ENCODE results near the gene COL8A1.

DNA sequence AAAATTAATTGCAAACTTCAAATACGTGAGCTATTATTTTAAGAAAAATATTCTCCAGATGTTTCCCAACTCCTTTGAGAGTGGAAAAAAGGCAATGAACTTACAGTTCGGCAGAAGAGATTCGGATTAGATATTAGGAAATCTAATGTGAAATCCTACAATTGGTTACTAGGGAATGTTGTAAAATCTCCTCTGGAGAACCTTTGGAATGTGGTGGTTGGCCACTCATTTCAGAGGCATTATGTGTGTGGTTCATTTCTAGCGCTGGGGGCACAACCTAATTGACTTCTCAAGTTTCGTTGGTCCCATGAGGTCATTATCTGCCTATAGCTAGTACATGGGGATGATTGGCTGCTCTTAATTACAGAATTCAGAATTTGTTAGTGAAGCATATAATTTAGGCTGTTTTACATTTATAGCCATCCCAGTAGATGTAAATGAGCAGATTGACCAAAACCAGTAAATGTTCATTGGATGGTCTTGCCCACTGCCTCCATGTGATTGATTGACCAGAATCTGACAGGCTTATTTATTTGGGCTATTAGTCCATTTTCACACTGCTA lies 144.7 kb downstream of the COL8A1 start:
- TF ChIP-seq, protein P1, sequence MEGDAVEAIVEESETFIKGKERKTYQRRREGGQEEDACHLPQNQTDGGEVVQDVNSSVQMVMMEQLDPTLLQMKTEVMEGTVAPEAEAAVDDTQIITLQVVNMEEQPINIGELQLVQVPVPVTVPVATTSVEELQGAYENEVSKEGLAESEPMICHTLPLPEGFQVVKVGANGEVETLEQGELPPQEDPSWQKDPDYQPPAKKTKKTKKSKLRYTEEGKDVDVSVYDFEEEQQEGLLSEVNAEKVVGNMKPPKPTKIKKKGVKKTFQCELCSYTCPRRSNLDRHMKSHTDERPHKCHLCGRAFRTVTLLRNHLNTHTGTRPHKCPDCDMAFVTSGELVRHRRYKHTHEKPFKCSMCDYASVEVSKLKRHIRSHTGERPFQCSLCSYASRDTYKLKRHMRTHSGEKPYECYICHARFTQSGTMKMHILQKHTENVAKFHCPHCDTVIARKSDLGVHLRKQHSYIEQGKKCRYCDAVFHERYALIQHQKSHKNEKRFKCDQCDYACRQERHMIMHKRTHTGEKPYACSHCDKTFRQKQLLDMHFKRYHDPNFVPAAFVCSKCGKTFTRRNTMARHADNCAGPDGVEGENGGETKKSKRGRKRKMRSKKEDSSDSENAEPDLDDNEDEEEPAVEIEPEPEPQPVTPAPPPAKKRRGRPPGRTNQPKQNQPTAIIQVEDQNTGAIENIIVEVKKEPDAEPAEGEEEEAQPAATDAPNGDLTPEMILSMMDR (IDR thresholded peaks at IDR 0.05 in 2 of 3, conservative IDR thresholded peaks at IDR 0.05 in 1 of 3; ENCODE audit: borderline replicate concordance in 1 of 3, insufficient read depth in 1 of 3, low read depth in 2 of 3, low read length in 2 of 3) = no peak
- TF ChIP-seq YY1 (IDR thresholded peaks at IDR 0.05; ENCODE audit: extremely low read depth, insufficient replicate concordance, low read depth, low read length) (no peak), ZNF274 (IDR thresholded peaks at IDR 0.05; ENCODE audit: low read depth, low read length) (no peak), RAD21 (IDR thresholded peaks at IDR 0.05; ENCODE audit: low read depth) (no peak), EZH2phosphoT487 (IDR thresholded peaks at IDR 0.05; ENCODE audit: borderline replicate concordance) (no peak), SIN3A (IDR thresholded peaks at IDR 0.05; ENCODE audit: low read depth) (no peak), ZFX (IDR thresholded peaks at IDR 0.05) (no peak), EGR1 (IDR thresholded peaks at IDR 0.05; ENCODE audit: low read depth) (no peak), POLR2AphosphoS5 (IDR thresholded peaks at IDR 0.05; ENCODE audit: low read depth, low read length) (no peak), JUND (IDR thresholded peaks at IDR 0.05) (no peak), POLR2A (IDR thresholded peaks at IDR 0.05; ENCODE audit: borderline replicate concordance, extremely low read depth, insufficient read depth, insufficient read length) (no peak)
- TF ChIP-seq, protein P2, sequence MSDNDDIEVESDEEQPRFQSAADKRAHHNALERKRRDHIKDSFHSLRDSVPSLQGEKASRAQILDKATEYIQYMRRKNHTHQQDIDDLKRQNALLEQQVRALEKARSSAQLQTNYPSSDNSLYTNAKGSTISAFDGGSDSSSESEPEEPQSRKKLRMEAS (IDR thresholded peaks at IDR 0.05) = no peak
- TF ChIP-seq, protein P3, sequence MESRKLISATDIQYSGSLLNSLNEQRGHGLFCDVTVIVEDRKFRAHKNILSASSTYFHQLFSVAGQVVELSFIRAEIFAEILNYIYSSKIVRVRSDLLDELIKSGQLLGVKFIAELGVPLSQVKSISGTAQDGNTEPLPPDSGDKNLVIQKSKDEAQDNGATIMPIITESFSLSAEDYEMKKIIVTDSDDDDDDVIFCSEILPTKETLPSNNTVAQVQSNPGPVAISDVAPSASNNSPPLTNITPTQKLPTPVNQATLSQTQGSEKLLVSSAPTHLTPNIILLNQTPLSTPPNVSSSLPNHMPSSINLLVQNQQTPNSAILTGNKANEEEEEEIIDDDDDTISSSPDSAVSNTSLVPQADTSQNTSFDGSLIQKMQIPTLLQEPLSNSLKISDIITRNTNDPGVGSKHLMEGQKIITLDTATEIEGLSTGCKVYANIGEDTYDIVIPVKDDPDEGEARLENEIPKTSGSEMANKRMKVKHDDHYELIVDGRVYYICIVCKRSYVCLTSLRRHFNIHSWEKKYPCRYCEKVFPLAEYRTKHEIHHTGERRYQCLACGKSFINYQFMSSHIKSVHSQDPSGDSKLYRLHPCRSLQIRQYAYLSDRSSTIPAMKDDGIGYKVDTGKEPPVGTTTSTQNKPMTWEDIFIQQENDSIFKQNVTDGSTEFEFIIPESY (IDR thresholded peaks at IDR 0.05; ENCODE audit: extremely low read depth, insufficient replicate concordance, low read length) = no peak

Data from HCT116 (cell line).